Measurements from ENCODE around the gene FAM174C. TPM values are rescaled to one million over a fixed set of nuclear protein-coding genes. Genes with fewer than 3 reads are reported as not detected.
"Not testable (repeated sequence)": the region's sequence is repeated elsewhere in the genome, so short reads cannot be mapped to it uniquely, and the experiment has no call there.

FAM174C gene
- polyA plus RNA-seq, 1 donor: 13.7 TPM

- no peak for DNase-seq (ENCODE audit: low read depth)
Measured at GRCh38 chr19:1318678-1319471, 43.5 kb downstream of the FAM174C start.

- DNase-seq (ENCODE audit: low read depth): not testable (repeated sequence)
Measured at GRCh38 chr19:1320282-1320650, 44.9 kb downstream of the FAM174C start.

- DNase-seq (ENCODE audit: low read depth): no peak
Measured at GRCh38 chr19:1321539-1321938, 46.2 kb downstream of the FAM174C start.

- no peak for DNase-seq (ENCODE audit: low read depth)
Measured at GRCh38 chr19:1322198-1322981, 47.1 kb downstream of the FAM174C start.

- DNase-seq (ENCODE audit: low read depth): no peak
Measured at GRCh38 chr19:1324249-1324805, 49.0 kb downstream of the FAM174C start.

GRCh38 chr19:1324806-1325567 lies 49.7 kb downstream of the FAM174C start:
- DNase-seq (ENCODE audit: low read depth): peak; percentile 60

GRCh38 chr19:1325568-1326294 lies 50.4 kb downstream of the FAM174C start:
- DNase-seq (ENCODE audit: low read depth): no peak

- DNase-seq (ENCODE audit: low read depth): no peak
Measured at GRCh38 chr19:1327125-1327524, 51.8 kb downstream of the FAM174C start.

Other genes with a start within 250 kb of the FAM174C start
- 45.2 TPM for gene CNN2, start 248.9 kb upstream of the FAM174C start, polyA plus RNA-seq (ENCODE audit: insufficient read length)
- gene ABCA7, start 235.4 kb upstream of the FAM174C start, polyA plus RNA-seq (ENCODE audit: insufficient read length): 20.6 TPM
- 8.4 TPM for gene ARHGAP45, start 208.4 kb upstream of the FAM174C start, polyA plus RNA-seq (ENCODE audit: insufficient read length)
- 109 TPM for gene POLR2E, start 180.2 kb upstream of the FAM174C start, polyA plus RNA-seq (ENCODE audit: insufficient read length)
- gene GPX4, start 171.5 kb upstream of the FAM174C start, polyA plus RNA-seq (ENCODE audit: insufficient read length): 137 TPM
- 11.6 TPM for gene SBNO2, start 101.3 kb upstream of the FAM174C start, polyA plus RNA-seq (ENCODE audit: insufficient read length)
- 50.5 TPM for gene STK11, start 69.8 kb upstream of the FAM174C start, polyA plus RNA-seq (ENCODE audit: insufficient read length)
- gene CBARP, start 37.5 kb upstream of the FAM174C start, polyA plus RNA-seq (ENCODE audit: insufficient read length): 1.3 TPM
- gene ATP5F1D, start 33.8 kb upstream of the FAM174C start, polyA plus RNA-seq (ENCODE audit: insufficient read length): 167 TPM
- gene MIDN, start 26.9 kb upstream of the FAM174C start, polyA plus RNA-seq (ENCODE audit: insufficient read length): 41.7 TPM
- 483 TPM for gene CIRBP, start 6.2 kb upstream of the FAM174C start, polyA plus RNA-seq (ENCODE audit: insufficient read length)
- 1.1 TPM for gene EFNA2, start 10.3 kb downstream of the FAM174C start, polyA plus RNA-seq (ENCODE audit: insufficient read length)
- gene NDUFS7, start 108.4 kb downstream of the FAM174C start, polyA plus RNA-seq (ENCODE audit: insufficient read length): 88.5 TPM
- 218 TPM for gene GAMT, start 126.0 kb downstream of the FAM174C start, polyA plus RNA-seq (ENCODE audit: insufficient read length)
- gene DAZAP1, start 132.1 kb downstream of the FAM174C start, polyA plus RNA-seq (ENCODE audit: insufficient read length): 66.9 TPM
- gene RPS15, start 162.9 kb downstream of the FAM174C start, polyA plus RNA-seq (ENCODE audit: insufficient read length): 1,159 TPM
- 0.91 TPM for gene APC2, start 174.6 kb downstream of the FAM174C start, polyA plus RNA-seq (ENCODE audit: insufficient read length)
- gene C19orf25, start 203.7 kb downstream of the FAM174C start, polyA plus RNA-seq (ENCODE audit: insufficient read length): 16.5 TPM
- 1.4 TPM for gene PCSK4, start 214.8 kb downstream of the FAM174C start, polyA plus RNA-seq (ENCODE audit: insufficient read length)
- gene REEP6, start 215.7 kb downstream of the FAM174C start, polyA plus RNA-seq (ENCODE audit: insufficient read length): 1.3 TPM
- gene ADAMTSL5, start 237.5 kb downstream of the FAM174C start, polyA plus RNA-seq (ENCODE audit: insufficient read length): 16.5 TPM
- 0.20 TPM for gene PLK5, start 248.5 kb downstream of the FAM174C start, polyA plus RNA-seq (ENCODE audit: insufficient read length)